Aorta (tissue), 5 donors: Measurements from ENCODE around the gene BCL2L1. TPM values are rescaled to one million over a fixed set of nuclear protein-coding genes. Genes with fewer than 3 reads are reported as not detected.

Experiments used
- ATAC-seq: fragments of 200-7000 bp; cut with Tn5 transposase; one replicate; pipeline ENCODE4 v1.9.1; 2022; ENCODE audit warnings: moderate library complexity; ENCODE audit not compliant: low FRiP score
- DNase-seq, 2 donors: peaks; one replicate each; pipeline ENCODE4 v3.0.0-alpha.2; 2020
- H3K27ac ChIP-seq, 2 donors: one replicate each; pipeline ENCODE4 v1.5.1; 2013; ENCODE audit warnings: low read length in 2 of 2, mild to moderate bottlenecking in 2 of 2, moderate library complexity in 2 of 2, control low read depth in 1 of 2, inconsistent platforms in 1 of 2, low read depth in 1 of 2
- H3K27me3 ChIP-seq, 2 donors: one replicate each; pipeline ENCODE4 v1.6.1; 2013; ENCODE audit warnings: control low read depth in 1 of 2, low read length in 1 of 2, mild to moderate bottlenecking in 1 of 2, moderate library complexity in 1 of 2; ENCODE audit not compliant: insufficient read depth in 2 of 2, control insufficient read depth in 1 of 2
- H3K36me3 ChIP-seq, 2 donors: one replicate each; pipeline ENCODE4 v1.6.1; 2013; ENCODE audit warnings: control low read depth in 1 of 2, low read length in 1 of 2, mild to moderate bottlenecking in 1 of 2; ENCODE audit not compliant: insufficient read depth in 2 of 2, control insufficient read depth in 1 of 2
- H3K4me1 ChIP-seq, 2 donors: one replicate each; pipeline ENCODE4 v1.6.1; 2013; ENCODE audit warnings: low read length in 2 of 2, control low read depth in 1 of 2, mild to moderate bottlenecking in 1 of 2, moderate library complexity in 1 of 2; ENCODE audit not compliant: insufficient read depth in 2 of 2, control insufficient read depth in 1 of 2
- H3K4me3 ChIP-seq, 2 donors: one replicate each; pipeline ENCODE4 v1.5.1; 2013; ENCODE audit warnings: low read length in 2 of 2, control low read depth in 1 of 2, mild to moderate bottlenecking in 1 of 2
- H3K9me3 ChIP-seq: one replicate; pipeline ENCODE4 v1.6.1; 2013; ENCODE audit warnings: mild to moderate bottlenecking, low read length; ENCODE audit not compliant: control insufficient read depth
- WGBS, 2 donors: extraction: QIAGEN DNeasy Blood & Tissue Kit; methylation state at CpG; one replicate each; pipeline ENCODE4 v1.1.7; 2013; 5-methylcytosine and 5-hydroxymethylcytosine counted together
- intact Hi-C, 2 donors: fragments of 100-400 bp; cut with DNase I; formaldehyde crosslinking; loops; one replicate each; pipeline versions ENCODE4 v1.14.2 to v1.15.0; 2022
- polyA plus RNA-seq, 2 donors: library from polyadenylated mRNA; stranded (reverse); fragments of 200-250 nt; gene quantifications; one replicate each; pipeline ENCODE4 v1.2.3, GENCODE V29; 2013
- total RNA-seq, 2 donors: library from RNA; stranded (reverse); fragmentation: NEBNext Ultra II Directional; extraction: Animal tissue kit (Norgen Biotek cat#: 25700); gene quantifications; one replicate each; pipeline ENCODE4 v1.2.1, GENCODE V29; 2021
- donor health status: healthy with polysubstance abuse.
- donor health status: Bipolar disorder and iron deficiency.
- donor health status: DM: no; HTN: no; CAD: no.
- donor health status: DM: no; HTN: no; CAD: no.
- donor health status: DM: yes; HTN: yes; CAD: no.

BCL2L1 gene
- total and polyA plus RNA-seq, 4 donors, result 69.1 to 107 (median 103) TPM

GRCh38 chr20:31691646-31692275 is 30.9 kb downstream of the BCL2L1 start:
- no peaks in the 10 kb centered on the region for H3K4me1 ChIP-seq

GRCh38 chr20:31690124-31690666 is 32.5 kb downstream of the BCL2L1 start:
- H3K27ac ChIP-seq, result no peak overlapping the region
- peaks cover 0 to 3% of the 10 kb centered on the region in 2 donors for H3K36me3 ChIP-seq
- H3K27me3 ChIP-seq, result no peaks in the 10 kb centered on the region
- intact Hi-C loops, result no loop called here
- DNase-seq (no peak), ATAC-seq (no peak)
- WGBS, 2 donors, result 51 to 54% methylated on average over 3 of the region's 3 CpGs
- H3K9me3 ChIP-seq, result no peaks in the 10 kb centered on the region
- no peaks in the 10 kb centered on the region for H3K4me1 ChIP-seq
- H3K4me3 ChIP-seq, result no peak overlapping the region

More at GRCh38 chr20:31691646-31692275, 30.9 kb downstream of the BCL2L1 start:
- Histone ChIP-seq H3K9me3 (no peaks in the 10 kb centered on the region), H3K36me3 (peaks cover 0 to 3% of the 10 kb centered on the region in 2 donors), H3K27ac (peak overlapping the region; percentile 0 to 15), H3K27me3 (no peaks in the 10 kb centered on the region), H3K4me3 (no peak overlapping the region)
- DNase-seq, result no peak
- WGBS, 2 donors, result 53 to 59% methylated on average over 1 of the region's 1 CpG
- intact Hi-C loops, result no loop called here
- no peak for ATAC-seq

- ATAC-seq (no peak), DNase-seq (no peak)
- H3K27ac ChIP-seq, result no peak overlapping the region
- H3K9me3 ChIP-seq, result no peaks in the 10 kb centered on the region
- no peaks in the 10 kb centered on the region for H3K4me1 ChIP-seq
- peaks cover 0 to 3% of the 10 kb centered on the region in 2 donors for H3K36me3 ChIP-seq
- H3K4me3 ChIP-seq, result no peak overlapping the region
- 89 to 91% methylated on average over 5 of the region's 5 CpGs for WGBS, 2 donors
- no peaks in the 10 kb centered on the region for H3K27me3 ChIP-seq
- intact Hi-C loops, result no loop called here
These were observed 33.5 kb downstream of the BCL2L1 start for GRCh38 chr20:31689141-31689540.

- H3K4me1 ChIP-seq, result no peaks in the 10 kb centered on the region
- 98 to 99% methylated on average over 3 of the region's 3 CpGs for WGBS, 2 donors
These were observed 34.9 kb downstream of the BCL2L1 start for GRCh38 chr20:31687777-31688176.

GRCh38 chr20:31685853-31686643 is 36.6 kb downstream of the BCL2L1 start:
- Histone ChIP-seq H3K36me3 (no peaks in the 10 kb centered on the region), H3K4me1 (peaks cover 0 to 1% of the 10 kb centered on the region in 2 donors)
- WGBS, 2 donors, result 92 to 95% methylated on average over 2 of the region's 2 CpGs

More at GRCh38 chr20:31687777-31688176, 34.9 kb downstream of the BCL2L1 start:
- Histone ChIP-seq H3K9me3 (no peaks in the 10 kb centered on the region), H3K27me3 (no peaks in the 10 kb centered on the region), H3K36me3 (no peaks in the 10 kb centered on the region), H3K4me3 (no peak overlapping the region), H3K27ac (no peak overlapping the region)
- ATAC-seq (no peak), DNase-seq (no peak)
- intact Hi-C loops, result no loop called here

GRCh38 chr20:31684153-31685015 is 38.3 kb downstream of the BCL2L1 start:
- H3K4me1 ChIP-seq, result peaks cover 0 to 1% of the 10 kb centered on the region in 2 donors
- 54 to 62% methylated on average over 11 of the region's 11 CpGs for WGBS, 2 donors
- no peaks in the 10 kb centered on the region for H3K36me3 ChIP-seq
- H3K4me3 ChIP-seq, result no peak overlapping the region
- DNase-seq (no peak), ATAC-seq (no peak)
- H3K9me3 ChIP-seq, result no peaks in the 10 kb centered on the region
- peak overlapping the region in 1 of 2 donors; percentile 8 for H3K27ac ChIP-seq
- no peaks in the 10 kb centered on the region for H3K27me3 ChIP-seq
- intact Hi-C loops, result no loop called here

More at GRCh38 chr20:31685853-31686643, 36.6 kb downstream of the BCL2L1 start:
- Histone ChIP-seq H3K27me3 (no peaks in the 10 kb centered on the region), H3K9me3 (no peaks in the 10 kb centered on the region), H3K4me3 (no peak overlapping the region), H3K27ac (peak overlapping the region in 1 of 2 donors; percentile 20)
- ATAC-seq, result no peak
- intact Hi-C loops, result no loop called here
- DNase-seq, result no peak

- WGBS, 2 donors, result 76 to 83% methylated on average over 2 of the region's 2 CpGs
- H3K4me3 ChIP-seq, result no peak overlapping the region
- H3K36me3 ChIP-seq, result no peaks in the 10 kb centered on the region
These were observed 39.7 kb downstream of the BCL2L1 start for GRCh38 chr20:31682927-31683326.

GRCh38 chr20:31682352-31682751 is 40.3 kb downstream of the BCL2L1 start:
- Histone ChIP-seq H3K9me3 (no peaks in the 10 kb centered on the region), H3K4me3 (no peak overlapping the region), H3K27ac (no peak overlapping the region), H3K36me3 (no peaks in the 10 kb centered on the region), H3K27me3 (no peaks in the 10 kb centered on the region), H3K4me1 (peaks cover 8 to 9% of the 10 kb centered on the region in 2 donors)
- ATAC-seq (no peak), DNase-seq (no peak)
- WGBS, 2 donors, result 89 to 100% methylated on average over 2 to 3 of the region's 3 CpGs
- intact Hi-C loops, result no loop called here

More at GRCh38 chr20:31682927-31683326, 39.7 kb downstream of the BCL2L1 start:
- intact Hi-C loops, result no loop called here
- no peaks in the 10 kb centered on the region for H3K27me3 ChIP-seq
- no peak for ATAC-seq
- H3K27ac ChIP-seq, result peak overlapping the region in 1 of 2 donors; percentile 26
- H3K9me3 ChIP-seq, result no peaks in the 10 kb centered on the region
- H3K4me1 ChIP-seq, result peaks cover 4 to 9% of the 10 kb centered on the region in 2 donors
- no peak for DNase-seq
